H1 (cell line): Measurements from ENCODE around the gene DISC1. TPM values are rescaled to one million over a fixed set of nuclear protein-coding genes. Genes with fewer than 3 reads are reported as not detected.

Source experiments
- BACH1 ChIP-seq: IDR thresholded peaks from 2 replicates; pipeline ENCODE4 v1.6.1; 2012; ENCODE audit warnings: low read length, improper control_type of control experiment
- CBX8 ChIP-seq: fragments of 300-800, 300-1000 bp; sonication (generic); IDR thresholded peaks from 2 replicates; pipeline ENCODE4 v1.7.1; 2016; ENCODE audit warnings: low read depth, low read length, borderline replicate concordance
- CHD2 ChIP-seq: IDR thresholded peaks from 2 replicates; pipeline ENCODE4 v1.6.1; 2012; ENCODE audit warnings: low read length, improper control_type of control experiment
- CHD7 ChIP-seq: fragments of 300-600 bp; sonication (generic); IDR thresholded peaks from 2 replicates; pipeline ENCODE4 v1.7.1; 2012; ENCODE audit warnings: low read length, moderate library complexity, mild to moderate bottlenecking, inconsistent platforms; ENCODE audit not compliant: insufficient replicate concordance
- CREB1 ChIP-seq: IDR thresholded peaks from 2 replicates; pipeline ENCODE4 v1.6.1; 2012; ENCODE audit warnings: inconsistent platforms
- HDAC2 ChIP-seq, 2 experiments: fragments of 300-600 bp in 1 of 2; sonication (generic) in 1 of 2; IDR thresholded peaks; 2 replicates each; pipeline ENCODE4 v1.6.1; 2011 to 2012; ENCODE audit warnings: low read depth in 2 of 2, low read length in 2 of 2, mild to moderate bottlenecking in 2 of 2, moderate library complexity in 2 of 2, borderline replicate concordance in 1 of 2, inconsistent platforms in 1 of 2
- POLR2A ChIP-seq, 2 experiments: IDR thresholded peaks; 1 replicate in 1 of 2; 2 replicates in 1 of 2; pipeline ENCODE4 v1.6.1; 2011; ENCODE audit warnings: low read depth in 2 of 2, low read length in 2 of 2, mild to moderate bottlenecking in 2 of 2; ENCODE audit errors: control extremely low read depth in 1 of 2
- RFX5 ChIP-seq: IDR thresholded peaks from 2 replicates; pipeline ENCODE4 v1.6.1; 2011; ENCODE audit warnings: low read depth, low read length, improper control_type of control experiment, borderline replicate concordance
- SIRT6 ChIP-seq: IDR thresholded peaks from one replicate; pipeline ENCODE4 v1.7.1; 2012; ENCODE audit warnings: low read length, inconsistent platforms
- SIX5 ChIP-seq: IDR thresholded peaks from 2 replicates; pipeline ENCODE4 v1.6.1; 2011; ENCODE audit warnings: mild to moderate bottlenecking, low read depth, low read length
- SP2 ChIP-seq: IDR thresholded peaks from 2 replicates; pipeline ENCODE4 v1.6.1; 2012; ENCODE audit warnings: mild to moderate bottlenecking, low read length, inconsistent platforms
- SP4 ChIP-seq: IDR thresholded peaks from 2 replicates; pipeline ENCODE4 v1.6.1; 2012; ENCODE audit warnings: low read length, inconsistent platforms
- TCF12 ChIP-seq: IDR thresholded peaks from 2 replicates; pipeline ENCODE4 v1.6.1; 2011; ENCODE audit warnings: low read depth, mild to moderate bottlenecking, low read length
- YY1 ChIP-seq: IDR thresholded peaks from 2 replicates; pipeline ENCODE4 v1.6.1; 2011; ENCODE audit warnings: low read depth, mild to moderate bottlenecking, low read length
- polyA plus RNA-seq, 7 experiments: library from polyadenylated mRNA; depleted of rRNA in 3 of 7; stranded (reverse) in 5 of 7; unstranded in 2 of 7; fragments of >200 nt in 5 of 7; fragments of 200-250 nt in 2 of 7; gene quantifications; 1 replicate in 5 of 7; 2 replicates in 1 of 7; 4 replicates in 1 of 7; pipeline versions ENCODE4 v1.2.1 to v1.2.3, GENCODE V29; 2011 to 2013; ENCODE audit warnings: missing spikeins in 2 of 7, mixed read lengths in 2 of 7
- total RNA-seq: library from RNA; stranded (reverse); fragmentation: NEBNext Ultra II Directional; extraction: Animal tissue kit (Norgen Biotek cat#: 25700); gene quantifications from 2 replicates; pipeline ENCODE4 v1.2.1, GENCODE V29; 2021

The DISC1 gene
- total and polyA plus RNA-seq, 2 of the 8 experiments (the other 6 are each of a cell fraction or from before 2014, with no cell fraction given), result 1.1 to 3.5 TPM

GRCh38 chr1:231735411-231735810, 108.8 kb downstream of the DISC1 start (continued):
- TF ChIP-seq CHD7 (no peak), CHD2 (no peak), RFX5 (no peak), POLR2A (IDR thresholded peaks at IDR 0.05; ENCODE audit: control extremely low read depth in 1 of 2, low read depth in 2 of 2, low read length in 2 of 2) (no peak), TCF12 (no peak), SP2 (no peak), YY1 (no peak), SP4 (no peak), CREB1 (no peak), BACH1 (no peak), SIRT6 (no peak), CBX8 (no peak), SIX5 (no peak), HDAC2 (IDR thresholded peaks at IDR 0.05; ENCODE audit: borderline replicate concordance in 1 of 2, low read depth in 2 of 2, low read length in 2 of 2) (no peak)
